ENCODE results near the gene CMTM8. TPM values are rescaled to one million over a fixed set of nuclear protein-coding genes. Genes with fewer than 3 reads are reported as not detected.

The CMTM8 gene
- total RNA-seq, 1 experiment from 2014 or later, result 6.6 TPM

DNA sequence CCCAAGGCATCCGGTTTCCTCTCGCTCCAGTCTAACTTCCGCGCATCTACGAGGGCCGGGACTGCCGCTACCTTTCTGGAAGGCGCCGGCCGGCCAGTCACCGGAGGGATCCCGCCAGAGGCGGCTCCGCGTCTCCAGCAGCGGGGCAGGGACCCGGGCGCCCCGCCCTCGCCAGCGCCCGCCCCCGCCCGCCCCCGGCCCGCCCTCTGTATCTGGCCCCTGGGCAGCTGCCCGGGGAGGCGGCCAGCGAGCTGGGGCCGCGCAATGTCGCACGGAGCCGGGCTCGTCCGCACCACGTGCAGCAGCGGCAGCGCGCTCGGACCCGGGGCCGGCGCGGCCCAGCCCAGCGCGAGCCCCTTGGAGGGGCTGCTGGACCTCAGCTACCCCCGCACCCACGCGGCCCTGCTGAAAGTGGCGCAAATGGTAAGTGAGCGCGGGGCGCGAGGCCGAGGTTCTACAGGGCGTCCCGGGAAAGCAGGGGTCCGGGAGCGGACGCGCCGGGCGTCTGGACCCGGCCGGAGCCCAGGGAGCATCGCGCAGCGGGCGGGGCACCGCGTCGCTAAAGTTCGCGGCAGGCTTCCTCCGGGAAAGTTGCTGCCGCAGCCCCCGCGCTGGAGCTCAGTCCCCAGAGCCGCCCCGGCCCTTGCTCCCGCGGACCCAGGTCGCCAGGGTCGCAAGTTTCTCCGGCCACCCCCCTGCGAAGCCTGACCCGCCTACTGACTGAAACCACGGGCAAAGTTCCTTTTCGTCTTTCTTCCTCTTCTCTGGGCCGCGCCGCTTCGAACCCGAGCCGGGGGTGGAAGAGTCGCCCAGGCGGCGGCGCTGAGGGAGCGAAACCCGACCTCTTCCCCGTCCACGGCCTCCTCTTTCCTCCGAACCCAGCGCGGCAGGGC is 153.4 kb downstream of the CMTM8 start, which contains the start of gene CMTM7:
Gene CMTM7 (plus strand): TSS at position 211 of the 893 bp plus-strand sequence. CDS start 54 bp downstream, at position 265.
- in situ Hi-C loops (cut with HindIII; ENCODE audit: low sequenced_read_pairs), result no loop called here
- no peak for DNase-seq (ENCODE audit: low spot score)

DNA sequence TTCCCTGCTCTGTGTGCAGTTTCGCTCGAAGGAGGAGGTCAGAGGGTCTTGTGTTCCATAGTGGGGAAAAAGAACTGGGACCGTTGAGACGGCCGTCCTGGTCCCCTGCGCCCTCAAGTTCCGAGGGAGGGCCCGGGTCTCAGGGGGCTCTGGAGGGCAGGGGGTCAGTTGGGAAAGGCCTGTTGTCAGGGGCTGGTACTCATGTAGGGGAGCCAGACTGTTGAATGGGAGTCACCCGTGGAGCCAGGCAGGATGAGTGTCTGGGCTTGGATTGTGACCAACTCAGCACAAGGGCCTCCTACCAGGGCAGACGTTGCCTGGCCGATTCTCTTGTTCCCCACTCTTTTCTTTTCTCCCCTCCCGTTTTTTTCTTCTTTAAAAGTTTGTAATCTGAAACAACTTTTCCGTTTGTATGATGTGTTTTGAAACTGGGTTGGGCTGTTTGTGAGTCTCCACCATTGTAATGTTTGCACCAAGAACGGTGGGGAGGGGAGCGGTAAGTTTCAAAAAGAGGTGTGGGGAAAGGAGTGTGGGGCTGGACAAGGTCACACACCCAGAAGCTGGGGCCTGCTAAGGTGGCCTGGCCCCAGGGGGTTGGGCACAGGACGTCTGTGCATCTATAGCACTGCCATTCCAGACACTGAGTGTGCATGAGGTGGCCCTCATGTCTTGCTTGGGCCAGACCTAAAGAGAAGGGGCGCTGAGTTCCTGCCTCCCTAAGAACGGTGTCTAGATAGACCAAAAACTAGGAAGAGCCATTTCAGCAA is 154.2 kb downstream of the CMTM8 start:
- DNase-seq (ENCODE audit: low spot score), result peak; percentile 64
- in situ Hi-C loops (cut with HindIII; ENCODE audit: low sequenced_read_pairs), result no loop called here

DNA sequence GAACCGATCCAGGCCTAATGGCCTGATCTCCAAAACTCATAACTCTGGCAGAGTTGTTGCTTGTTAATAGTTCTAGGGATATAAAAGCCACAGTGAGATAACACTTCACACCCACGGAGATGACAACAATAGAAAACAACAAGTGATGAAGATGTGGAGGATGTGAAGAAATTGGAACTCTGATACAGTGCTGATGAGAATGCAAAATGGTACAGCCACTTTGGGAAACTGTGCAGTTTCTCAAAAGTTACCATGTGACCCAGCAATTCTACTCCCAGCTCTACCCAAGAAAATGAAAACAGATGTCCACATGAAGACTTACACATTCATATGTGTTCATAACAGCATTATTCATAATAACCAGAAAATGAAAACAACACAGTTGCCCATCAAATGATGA is 157.0 kb downstream of the CMTM8 start:
- in situ Hi-C loops (cut with HindIII; ENCODE audit: low sequenced_read_pairs), result no loop called here

DNA sequence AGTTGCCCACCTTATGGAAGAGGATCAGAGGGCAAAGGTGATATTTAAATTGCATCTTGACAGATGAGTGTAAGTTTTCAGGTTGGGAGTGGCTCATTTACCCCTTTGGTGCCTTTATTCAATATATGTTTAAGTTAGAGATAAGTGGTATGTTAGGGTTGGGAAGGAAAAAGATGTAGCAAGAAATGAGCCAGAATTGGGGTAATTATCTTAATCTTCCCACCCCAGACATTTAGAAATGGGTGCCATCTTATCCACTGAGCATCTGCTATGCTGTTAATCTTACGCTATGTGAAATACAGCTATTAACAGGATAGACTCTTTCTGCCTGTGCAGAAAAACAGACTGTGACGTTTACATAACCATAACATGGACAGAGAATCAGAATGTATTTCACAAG is 159.5 kb downstream of the CMTM8 start:
- in situ Hi-C loops (cut with HindIII; ENCODE audit: low sequenced_read_pairs), result no loop called here
- no peak for DNase-seq (ENCODE audit: low spot score)

More for the DNA sequence above, 157.0 kb downstream of the CMTM8 start:
- DNase-seq (ENCODE audit: low spot score), result no peak

DNA sequence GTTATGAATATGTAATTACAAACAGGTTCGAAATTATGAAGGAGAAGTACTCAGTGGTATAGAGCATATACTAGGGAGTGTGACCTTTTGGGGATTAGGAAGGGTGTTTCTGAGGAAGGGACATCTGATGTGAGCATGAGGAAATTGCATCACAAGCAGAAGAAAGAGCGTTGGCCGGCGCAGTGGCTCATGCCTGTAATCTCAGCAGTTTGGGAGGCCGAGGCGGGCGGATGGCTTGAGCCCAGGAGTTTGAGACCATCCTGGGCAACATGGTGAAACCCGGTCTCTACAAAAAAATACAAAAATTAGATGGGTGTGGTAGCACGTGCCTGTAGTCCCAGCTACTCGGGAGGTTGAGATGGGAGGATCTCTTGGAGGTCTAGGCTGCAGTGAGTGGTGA is 160.1 kb downstream of the CMTM8 start:
- in situ Hi-C loops (cut with HindIII; ENCODE audit: low sequenced_read_pairs), result no loop called here
- DNase-seq (ENCODE audit: low spot score), result no peak

DNA sequence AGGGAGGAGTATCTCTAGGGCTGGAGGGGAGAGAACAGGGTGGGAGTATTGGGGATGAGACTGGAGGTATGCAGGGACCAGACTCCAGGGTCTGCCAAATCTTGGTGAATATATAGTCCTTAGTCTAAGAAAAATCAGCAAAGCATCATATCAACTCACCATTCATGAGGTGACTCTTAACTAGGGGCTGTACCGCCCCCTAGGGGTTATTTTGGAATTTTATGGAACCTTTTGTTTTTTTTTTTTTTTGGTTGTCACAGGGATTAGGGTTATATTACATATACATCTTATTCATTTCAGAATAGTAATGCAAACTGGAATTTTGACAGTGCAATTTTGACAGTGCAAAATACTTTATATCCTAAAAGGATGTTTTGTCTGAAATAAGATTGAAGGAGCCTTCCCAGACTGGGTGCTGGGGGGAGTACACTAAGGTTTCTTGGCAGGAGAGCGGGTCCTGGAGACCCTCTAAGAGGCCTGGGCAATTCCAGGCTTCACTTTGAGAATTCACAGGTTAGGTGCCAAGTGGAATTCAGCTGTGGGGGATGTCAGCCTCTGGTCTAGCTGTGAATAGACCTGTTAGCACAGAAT is 160.6 kb downstream of the CMTM8 start:
- DNase-seq (ENCODE audit: low spot score), result peak; percentile 50
- in situ Hi-C loops (cut with HindIII; ENCODE audit: low sequenced_read_pairs), result no loop called here

DNA sequence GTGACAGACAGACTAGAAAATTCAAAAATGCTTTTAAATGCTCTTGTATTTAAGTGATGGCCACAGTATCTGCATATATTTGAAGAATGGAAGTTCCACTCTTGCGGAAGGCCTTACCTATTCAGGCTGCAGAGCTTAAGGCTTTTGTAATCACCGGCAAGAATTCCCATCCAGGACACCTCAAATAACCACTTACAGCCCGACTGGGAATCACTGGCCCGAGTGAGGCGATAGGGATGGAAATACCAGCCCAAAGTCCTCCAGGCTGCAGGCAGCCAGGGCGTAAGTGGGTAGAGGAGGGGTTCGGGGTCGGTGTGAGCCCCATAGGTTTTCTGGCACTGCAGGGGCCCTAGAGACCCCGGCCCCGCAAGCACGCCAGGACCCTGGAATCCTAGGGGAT is 162.6 kb downstream of the CMTM8 start:
- in situ Hi-C loops (cut with HindIII; ENCODE audit: low sequenced_read_pairs), result no loop called here

DNA sequence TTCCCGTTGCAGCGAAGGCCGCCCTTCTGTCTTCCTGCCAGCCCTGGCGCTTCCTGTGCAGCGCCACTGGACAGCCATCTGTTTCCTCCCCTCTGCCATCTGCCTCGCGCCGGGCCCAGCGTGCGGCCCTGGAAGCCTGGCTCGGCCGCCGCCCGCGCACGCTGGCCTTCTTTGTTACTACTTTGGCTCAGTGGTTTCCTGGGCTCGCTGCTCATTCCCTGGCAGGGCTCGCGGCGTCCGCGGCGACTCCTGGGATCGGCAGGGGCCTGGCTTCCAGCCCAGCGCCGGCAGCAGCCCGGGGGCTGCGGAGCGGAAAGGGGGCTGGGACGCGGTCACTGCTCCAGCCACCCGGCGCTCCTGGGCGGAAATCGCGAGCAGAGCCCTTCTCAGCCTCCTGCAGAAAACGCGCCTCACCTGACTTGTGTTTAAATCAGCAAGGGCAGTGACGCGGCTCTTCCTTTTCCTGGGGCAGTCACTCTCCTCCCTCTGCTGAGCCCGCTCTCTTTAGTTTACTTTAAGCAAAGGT is 163.1 kb downstream of the CMTM8 start:
- peak; percentile 91 for DNase-seq (ENCODE audit: low spot score)
- in situ Hi-C loops (cut with HindIII; ENCODE audit: low sequenced_read_pairs), result no loop called here

More for the DNA sequence above, 162.6 kb downstream of the CMTM8 start:
- no peak for DNase-seq (ENCODE audit: low spot score)

DNA sequence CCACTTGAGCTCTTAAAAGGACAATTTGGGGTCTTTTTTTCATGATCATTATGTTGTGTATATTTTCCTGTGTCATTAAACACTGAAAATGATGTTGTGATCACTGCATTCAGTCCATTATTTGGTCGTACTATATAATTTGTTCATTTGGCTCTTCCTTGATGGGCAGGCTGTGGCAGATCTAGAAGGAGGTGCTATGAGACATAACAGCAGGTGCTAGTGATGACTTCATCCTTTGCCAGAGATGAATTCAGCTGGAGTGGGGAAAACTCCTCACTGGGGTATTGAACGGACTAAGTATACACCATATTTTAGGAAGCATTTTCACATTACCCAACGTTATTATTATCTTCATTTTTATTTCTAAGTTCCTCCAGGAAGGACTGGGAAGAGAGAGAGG is 165.2 kb downstream of the CMTM8 start:
- DNase-seq (ENCODE audit: low spot score), result peak; percentile 64
- in situ Hi-C loops (cut with HindIII; ENCODE audit: low sequenced_read_pairs), result no loop called here

DNA sequence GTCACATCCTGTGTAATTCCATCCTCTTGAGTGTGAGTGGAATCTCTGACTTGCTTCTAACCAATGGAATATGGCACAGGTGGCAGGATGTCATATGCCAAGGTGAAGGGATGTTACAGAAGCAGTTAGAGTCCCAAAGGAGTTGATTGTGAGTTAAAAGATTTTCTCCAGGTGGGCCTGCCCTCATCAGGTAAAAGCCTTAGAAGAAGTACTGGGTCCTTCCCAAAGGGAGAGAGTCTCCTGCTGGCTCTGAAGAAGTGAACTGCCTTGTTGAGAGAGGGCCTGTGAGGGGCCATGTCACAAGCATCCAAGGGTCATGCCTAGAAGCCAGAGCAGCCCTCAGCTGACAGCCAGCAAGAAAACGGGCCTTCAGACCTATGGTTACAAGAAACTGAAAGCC is 166.2 kb downstream of the CMTM8 start:
- in situ Hi-C loops (cut with HindIII; ENCODE audit: low sequenced_read_pairs), result no loop called here
- DNase-seq (ENCODE audit: low spot score), result no peak

DNA sequence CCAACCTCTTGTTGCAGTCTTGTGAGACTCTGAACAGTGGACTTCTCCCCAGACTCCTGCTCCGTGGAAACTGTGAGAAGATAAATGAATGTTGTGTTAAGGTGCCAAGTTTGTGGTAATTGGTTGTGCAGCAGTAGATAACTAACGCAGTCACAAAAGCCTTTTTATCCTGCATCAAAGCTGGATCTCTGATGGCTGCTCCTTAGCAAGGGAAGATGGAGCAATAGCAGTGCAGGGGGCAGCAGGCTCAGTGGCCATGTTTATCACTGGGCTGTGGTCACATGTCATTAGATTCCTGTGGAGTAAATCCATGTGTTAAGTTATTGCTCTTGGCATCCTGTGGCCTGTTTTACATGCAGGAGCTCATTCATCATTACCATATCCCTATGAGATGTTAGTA is 166.7 kb downstream of the CMTM8 start:
- in situ Hi-C loops (cut with HindIII; ENCODE audit: low sequenced_read_pairs), result no loop called here
- DNase-seq (ENCODE audit: low spot score), result no peak

DNA sequence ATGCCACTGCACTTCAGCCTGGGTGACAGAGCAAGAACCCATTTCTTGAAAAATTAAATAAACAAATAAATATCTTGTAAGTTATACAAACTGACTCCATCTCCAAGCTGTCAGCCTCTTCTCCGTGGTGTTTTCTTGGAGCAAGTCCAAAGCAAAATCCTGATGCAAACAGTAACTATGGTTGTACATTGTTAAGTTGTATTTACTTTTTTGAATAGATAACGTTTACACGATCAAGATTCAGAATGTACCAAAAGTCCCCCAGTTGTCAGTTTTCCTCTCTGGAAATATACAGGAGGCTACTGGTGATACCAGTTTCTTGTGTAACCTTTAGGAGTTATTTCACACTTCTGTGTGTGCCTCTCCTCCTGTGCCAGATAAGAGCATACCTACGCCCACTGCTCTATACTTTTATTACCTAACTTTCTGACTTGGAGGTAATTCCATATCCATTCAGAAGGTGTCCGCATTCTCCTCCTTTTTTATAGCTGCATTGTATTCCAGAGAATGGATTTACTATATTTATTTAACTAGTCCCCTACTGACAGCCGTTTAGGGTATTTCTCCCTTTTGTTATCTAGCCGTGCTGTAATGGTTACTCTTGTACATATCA is 167.3 kb downstream of the CMTM8 start:
- DNase-seq (ENCODE audit: low spot score), result no peak
- in situ Hi-C loops (cut with HindIII; ENCODE audit: low sequenced_read_pairs), result no loop called here

DNA sequence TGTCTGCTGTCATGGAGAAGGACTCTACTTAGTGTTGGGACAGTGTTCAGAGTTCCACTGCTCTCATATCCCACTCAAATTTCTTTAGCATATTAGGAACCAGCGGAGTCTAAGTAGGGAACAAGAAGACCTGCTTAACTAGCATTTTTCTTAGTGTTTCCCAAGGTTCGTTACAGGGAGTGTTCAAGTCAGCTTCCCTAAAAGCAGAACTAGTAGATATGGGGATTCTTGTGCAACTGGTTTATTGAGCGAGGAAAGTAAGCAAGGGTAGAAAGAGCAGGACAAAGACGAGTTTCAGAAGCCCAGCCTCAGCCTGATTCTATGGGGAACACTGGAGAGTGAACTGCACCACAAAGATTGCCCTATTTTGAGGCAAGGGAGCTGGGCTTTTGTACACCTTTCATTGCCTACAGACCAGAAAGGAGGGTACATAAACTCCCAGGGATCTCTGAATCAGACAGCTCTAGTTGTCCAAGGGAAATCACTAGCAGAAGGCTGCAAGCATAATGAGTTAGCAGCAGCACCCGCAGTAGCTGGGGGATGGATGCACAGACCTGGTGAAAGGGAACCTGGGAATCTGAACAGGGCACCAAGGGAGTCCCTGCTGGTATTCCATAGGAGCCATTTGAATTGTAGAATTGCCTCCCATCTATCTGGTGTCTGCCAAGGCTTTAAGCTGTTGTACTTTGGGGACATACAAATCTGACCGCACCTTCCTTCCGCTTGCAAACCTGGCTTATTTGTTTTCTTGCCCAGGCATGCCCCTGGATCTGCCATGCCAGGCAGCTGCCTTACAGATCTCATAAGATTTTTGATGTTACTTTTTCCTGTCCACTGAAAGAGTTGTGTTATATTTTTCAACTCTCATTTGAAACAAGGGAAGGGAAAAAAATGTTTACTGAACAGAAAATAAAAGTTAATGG is 168.3 kb downstream of the CMTM8 start:
- in situ Hi-C loops (cut with HindIII; ENCODE audit: low sequenced_read_pairs), result no loop called here
- no peak for DNase-seq (ENCODE audit: low spot score)

DNA sequence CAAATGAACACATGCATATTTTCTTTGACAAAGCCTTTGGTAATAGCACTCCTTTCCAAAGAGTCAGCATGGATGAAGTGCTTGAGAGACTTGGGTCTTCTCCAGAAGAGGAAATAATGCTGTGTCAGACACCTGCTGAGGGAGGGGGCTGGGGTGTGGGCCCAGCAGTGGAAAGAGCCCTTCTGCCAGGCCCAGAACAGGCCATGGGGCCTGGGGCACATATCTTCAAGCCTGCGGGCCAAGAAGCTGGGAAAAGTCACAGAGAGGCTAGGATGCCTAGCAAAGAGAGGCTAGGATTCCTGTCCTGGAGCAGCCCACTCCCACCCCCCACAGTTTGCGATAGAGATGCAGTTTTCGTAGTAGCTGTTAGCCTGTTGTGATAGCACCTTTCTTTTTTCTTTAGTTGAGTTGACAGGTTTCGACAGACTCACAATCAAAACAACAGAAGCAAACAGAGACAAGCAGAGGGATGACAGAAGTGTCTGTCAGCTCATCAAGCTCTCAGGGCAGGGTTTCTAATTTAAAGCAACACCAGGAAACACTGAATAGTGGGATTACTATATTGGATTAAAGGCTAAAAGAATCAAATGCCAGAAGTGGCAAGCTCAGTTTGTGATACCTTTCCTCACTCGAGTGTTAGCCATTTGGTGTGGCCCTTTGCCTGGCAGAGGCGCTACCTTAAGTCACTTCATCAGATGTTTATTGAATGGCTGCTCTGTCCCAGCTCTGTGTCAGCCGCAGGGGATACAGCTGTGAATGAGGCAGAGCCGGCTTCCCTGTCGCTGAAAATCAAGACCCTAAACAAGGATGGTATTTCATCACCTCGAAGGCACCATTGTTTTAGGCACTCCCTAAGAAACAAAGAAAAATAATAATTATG is 172.1 kb downstream of the CMTM8 start:
- peak; percentile 47 for DNase-seq (ENCODE audit: low spot score)

DNA sequence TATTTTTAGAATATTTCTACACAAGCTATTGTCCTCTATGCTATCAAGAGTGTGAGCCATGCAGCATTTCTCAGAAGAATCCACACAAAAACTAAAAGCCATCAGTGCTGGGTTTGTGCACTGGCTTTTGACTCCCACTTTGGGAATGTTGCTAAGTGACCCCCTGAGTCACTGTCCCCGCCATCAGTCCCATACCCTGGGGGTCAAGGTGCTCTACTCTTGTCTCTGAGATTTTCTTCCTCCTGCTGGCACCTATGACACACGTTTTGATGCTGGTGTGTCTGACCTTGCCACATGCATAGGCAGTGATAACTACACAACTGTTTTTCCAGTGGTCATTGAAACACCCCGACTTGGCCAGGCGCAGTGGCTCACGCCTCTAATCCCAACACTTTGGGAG is 173.0 kb downstream of the CMTM8 start:
- DNase-seq (ENCODE audit: low spot score), result no peak
- in situ Hi-C loops (cut with HindIII; ENCODE audit: low sequenced_read_pairs), result no loop called here

More for the DNA sequence above, 172.1 kb downstream of the CMTM8 start:
- in situ Hi-C loops (cut with HindIII; ENCODE audit: low sequenced_read_pairs), result no loop called here

DNA sequence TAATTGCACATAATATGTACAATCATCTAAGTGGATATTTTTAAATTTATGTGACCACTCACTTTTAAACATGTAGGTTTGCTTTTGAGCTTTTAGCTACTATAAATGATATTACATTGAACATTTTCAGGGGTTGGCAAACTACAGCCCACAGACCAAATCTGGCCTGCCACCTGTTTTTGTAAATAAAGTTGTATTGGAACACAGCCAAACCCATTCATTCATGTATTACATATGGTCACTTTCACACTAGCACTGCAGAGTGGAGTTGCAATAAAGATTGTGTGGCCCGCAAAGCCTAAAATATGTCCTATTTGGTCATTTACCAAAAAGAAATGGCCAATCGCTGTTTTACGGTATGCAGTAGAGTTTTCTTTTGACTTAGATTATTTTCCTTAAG is 174.4 kb downstream of the CMTM8 start:
- in situ Hi-C loops (cut with HindIII; ENCODE audit: low sequenced_read_pairs), result no loop called here
- DNase-seq (ENCODE audit: low spot score), result no peak

DNA sequence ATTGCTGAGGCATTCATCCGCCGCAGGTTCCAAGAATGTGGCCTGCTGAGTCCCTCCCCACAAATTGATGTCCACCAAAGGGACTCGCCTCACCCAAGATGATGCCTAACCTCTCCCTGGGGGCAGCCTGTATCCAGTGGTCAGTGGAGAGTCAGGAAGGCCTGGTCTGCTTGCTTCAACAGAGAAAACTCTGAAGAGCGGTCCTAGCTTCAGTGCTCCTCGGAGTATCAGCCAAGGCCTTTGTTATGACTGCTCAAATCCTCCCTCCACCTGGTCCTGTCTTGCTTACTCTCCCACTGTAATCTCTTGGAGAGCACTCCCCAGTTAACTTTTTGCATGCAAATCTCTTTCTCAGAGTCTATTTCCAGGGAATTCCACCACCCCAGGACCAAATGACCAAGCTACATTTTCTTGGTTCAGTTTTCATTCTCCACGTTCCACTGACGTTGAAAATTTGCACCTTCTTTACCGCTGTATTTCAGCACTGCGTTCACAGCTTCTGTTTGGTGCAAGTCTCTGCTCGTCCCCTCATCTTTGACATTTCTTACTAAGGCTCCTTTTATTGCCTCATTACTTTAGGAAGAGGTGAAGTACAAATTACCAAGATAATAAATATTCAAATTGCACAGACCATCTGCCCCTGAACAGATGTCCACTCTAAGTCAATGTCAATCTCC is 175.5 kb downstream of the CMTM8 start:
- DNase-seq (ENCODE audit: low spot score), result no peak
- in situ Hi-C loops (cut with HindIII; ENCODE audit: low sequenced_read_pairs), result no loop called here

All from G401 (cell line).